Testis (tissue), 2 donors: Measurements from ENCODE around the gene PLA2G1B.

Experiments
- CTCF ChIP-seq, 3 experiments: fragments of 450-650 bp in 2 of 3; fragments of 200-600 bp in 1 of 3; sonication (generic) in 1 of 3; IDR thresholded peaks; one replicate each; pipeline ENCODE4 v1.5.1; 2016 to 2019; ENCODE audit warnings: antibody characterized with exemption in 3 of 3, mild to moderate bottlenecking in 2 of 3, moderate library complexity in 1 of 3
- POLR2A ChIP-seq: fragments of 450-650 bp; IDR thresholded peaks from one replicate; pipeline ENCODE4 v1.6.1; 2017; ENCODE audit warnings: antibody characterized with exemption, mild to moderate bottlenecking, moderate library complexity

- no peak for TF ChIP-seq POLR2A
- no peak for TF ChIP-seq CTCF (IDR thresholded peaks at IDR 0.05)
These were observed 40.6 kb upstream of the PLA2G1B start for GRCh38 chr12:120367924-120368788.
